Caco-2 (cell line): ENCODE results near the gene GPRIN1. TPM values are rescaled to one million over a fixed set of nuclear protein-coding genes. Genes with fewer than 3 reads are reported as not detected.

Source experiments
- BruUV-seq: library from RNA; stranded (reverse); fragments of 400-500 nt; replicated peaks from 2 replicates; lab custom pipeline; 2021; lab: Mats Ljungman, UMichigan
- CTCF ChIA-PET: fragments of 300-600 bp; sonication (Branson Sonifier 250); formaldehyde crosslinking; loops from one replicate; lab custom pipeline; 2022; ENCODE audit warnings: antibody characterized with exemption; lab: Charles Lee
- POLR2A ChIA-PET: fragments of 300-600 bp; sonication (Branson Sonifier 250); formaldehyde crosslinking; loops from one replicate; lab custom pipeline; 2022; ENCODE audit warnings: antibody characterized with exemption; lab: Charles Lee
- DNase-seq, 2 experiments: peaks; one replicate each; pipeline versions ENCODE4 v3.0.0 to v3.0.0-alpha.2; 2020 to 2022
- H3K27me3 ChIP-seq: replicated peaks from 2 replicates; pipeline ENCODE4 v1.6.0; 2011; ENCODE audit warnings: low read length; ENCODE audit not compliant: control insufficient read depth, insufficient read depth
- H3K36me3 ChIP-seq: 2 replicates; pipeline ENCODE4 v1.5.1; 2011; ENCODE audit warnings: low read length; ENCODE audit not compliant: control insufficient read depth, insufficient read depth
- H3K4me1 ChIP-seq: fragments of 250-450 bp; sonication (Bioruptor Pico); 2 replicates; pipeline ENCODE4 v1.5.1; 2020; ENCODE audit warnings: mild to moderate bottlenecking
- H3K4me3 ChIP-seq: 2 replicates; pipeline ENCODE4 v1.5.1; 2011; ENCODE audit warnings: low read depth, mild to moderate bottlenecking, control low read depth, low read length
- H3K9me3 ChIP-seq: fragments of 250-450 bp; sonication (Bioruptor Pico); 2 replicates; pipeline ENCODE4 v1.5.1; 2020; ENCODE audit warnings: mild to moderate bottlenecking, moderate library complexity
- H3K27ac Mint-ChIP-seq: one replicate; pipeline ENCODE4 v1.8.0; 2022; ENCODE audit warnings: mixed read lengths; ENCODE audit not compliant: unreplicated experiment
- H3K27me3 Mint-ChIP-seq: one replicate; pipeline ENCODE4 v1.8.0; 2022; ENCODE audit warnings: mixed read lengths; ENCODE audit not compliant: insufficient read depth, unreplicated experiment
- H3K36me3 Mint-ChIP-seq: one replicate; pipeline ENCODE4 v1.8.0; 2022; ENCODE audit warnings: mild to moderate bottlenecking, mixed read lengths; ENCODE audit not compliant: insufficient read depth, unreplicated experiment
- H3K4me1 Mint-ChIP-seq: one replicate; pipeline ENCODE4 v1.8.0; 2022; ENCODE audit warnings: low read depth, mixed read lengths; ENCODE audit not compliant: unreplicated experiment
- H3K4me3 Mint-ChIP-seq: one replicate; pipeline ENCODE4 v1.8.0; 2022; ENCODE audit warnings: mild to moderate bottlenecking, moderate library complexity, mixed read lengths; ENCODE audit not compliant: unreplicated experiment
- H3K9me3 Mint-ChIP-seq: one replicate; pipeline ENCODE4 v1.8.0; 2022; ENCODE audit warnings: mixed read lengths; ENCODE audit not compliant: unreplicated experiment
- intact Hi-C: fragments of 100-400 bp; cut with micrococcal nuclease; formaldehyde crosslinking; loops from one replicate; pipeline ENCODE4 v1.10.0; 2022; ENCODE audit not compliant: unreplicated experiment
- total RNA-seq: library from RNA; stranded (reverse); gene quantifications from 2 replicates; pipeline ENCODE4 v1.2.3, GENCODE V29; 2022
- TF ChIP-seq, protein P1 (sequence below), 2 experiments: fragments of 200-600 bp in 1 of 2; IDR thresholded peaks; 1 replicate in 1 of 2; 2 replicates in 1 of 2; pipeline versions ENCODE4 v1.5.1 to v1.8.0; 2011 to 2022; ENCODE audit warnings: antibody characterized with exemption in 1 of 2, control low read depth in 1 of 2, inconsistent platforms in 1 of 2, low read depth in 1 of 2, low read length in 1 of 2, mild to moderate bottlenecking in 1 of 2, moderate library complexity in 1 of 2; ENCODE audit not compliant: insufficient read depth in 1 of 2, severe bottlenecking in 1 of 2, unreplicated experiment in 1 of 2

Gene GPRIN1
- total RNA-seq, 1 experiment from 2014 or later, result 3.9 TPM

DNA sequence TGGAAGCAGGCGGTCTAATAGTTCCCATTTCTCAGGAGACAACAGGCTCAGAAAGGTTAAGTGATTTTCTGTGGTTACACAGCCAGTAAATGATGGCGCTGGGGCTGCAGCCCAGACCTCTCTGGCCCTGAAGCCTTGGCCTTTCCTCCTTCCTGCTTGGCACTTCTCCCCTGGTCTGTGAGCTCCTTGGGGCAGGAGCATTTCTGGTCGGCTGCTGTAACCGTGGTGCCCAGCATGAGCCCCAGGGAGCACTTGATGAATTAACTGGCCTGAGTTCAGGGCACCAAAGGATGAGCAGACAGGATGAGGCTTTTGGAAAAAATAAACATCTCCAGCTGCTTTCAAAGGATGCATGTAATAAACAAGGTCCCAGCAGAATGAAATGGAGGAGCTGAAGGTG lies 30.6 kb downstream of the GPRIN1 start:
- BruUV-seq, result no TSS peak
- H3K27me3 Mint-ChIP-seq, result peaks cover 6% of the 10 kb centered on the region

DNA sequence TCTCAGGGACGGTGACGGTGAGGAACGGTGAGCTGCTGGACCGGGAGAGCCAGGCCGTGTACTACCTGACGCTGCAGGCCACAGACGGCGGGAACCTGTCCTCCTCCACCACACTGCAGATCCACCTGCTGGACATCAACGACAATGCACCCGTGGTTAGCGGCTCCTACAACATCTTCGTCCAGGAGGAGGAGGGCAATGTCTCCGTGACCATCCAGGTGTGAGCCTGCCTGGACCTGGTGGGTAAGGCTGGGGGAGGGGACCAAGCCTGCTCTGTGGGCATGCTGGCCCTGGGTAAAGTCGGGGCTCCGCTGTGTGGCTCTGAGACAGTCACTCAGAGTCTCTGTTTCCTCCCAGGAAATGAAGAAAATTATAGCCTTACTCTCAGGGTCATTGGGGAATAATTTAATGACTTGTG lies 31.6 kb downstream of the GPRIN1 start:
- intact Hi-C loops, result loop anchor here (1.0 to 2.0 kb wide), 3 partner anchors 34 to 162 kb away; partner anchors contain the start of genes CLTB and TSPAN17
- Histone ChIP-seq H3K4me3 (no peak overlapping the region), H3K4me1 (no peaks in the 10 kb centered on the region), H3K9me3 (no peaks in the 10 kb centered on the region), H3K36me3 (no peaks in the 10 kb centered on the region), H3K27me3 (no peaks in the 10 kb centered on the region)
- peaks cover 6% of the 10 kb centered on the region for H3K4me1 Mint-ChIP-seq
- POLR2A ChIA-PET, result interaction anchor here (0.7 kb wide), 1 partner anchor 41 kb away, joined by 4 read pairs; no protein-coding TSS in a partner anchor
- H3K27ac Mint-ChIP-seq, result peak overlapping the region; percentile 50
- peak; percentile 87 to 89 for DNase-seq
- no peaks in the 10 kb centered on the region for H3K9me3 Mint-ChIP-seq
- BruUV-seq, result no TSS peak
- TF ChIP-seq, protein P1, sequence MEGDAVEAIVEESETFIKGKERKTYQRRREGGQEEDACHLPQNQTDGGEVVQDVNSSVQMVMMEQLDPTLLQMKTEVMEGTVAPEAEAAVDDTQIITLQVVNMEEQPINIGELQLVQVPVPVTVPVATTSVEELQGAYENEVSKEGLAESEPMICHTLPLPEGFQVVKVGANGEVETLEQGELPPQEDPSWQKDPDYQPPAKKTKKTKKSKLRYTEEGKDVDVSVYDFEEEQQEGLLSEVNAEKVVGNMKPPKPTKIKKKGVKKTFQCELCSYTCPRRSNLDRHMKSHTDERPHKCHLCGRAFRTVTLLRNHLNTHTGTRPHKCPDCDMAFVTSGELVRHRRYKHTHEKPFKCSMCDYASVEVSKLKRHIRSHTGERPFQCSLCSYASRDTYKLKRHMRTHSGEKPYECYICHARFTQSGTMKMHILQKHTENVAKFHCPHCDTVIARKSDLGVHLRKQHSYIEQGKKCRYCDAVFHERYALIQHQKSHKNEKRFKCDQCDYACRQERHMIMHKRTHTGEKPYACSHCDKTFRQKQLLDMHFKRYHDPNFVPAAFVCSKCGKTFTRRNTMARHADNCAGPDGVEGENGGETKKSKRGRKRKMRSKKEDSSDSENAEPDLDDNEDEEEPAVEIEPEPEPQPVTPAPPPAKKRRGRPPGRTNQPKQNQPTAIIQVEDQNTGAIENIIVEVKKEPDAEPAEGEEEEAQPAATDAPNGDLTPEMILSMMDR (IDR thresholded peaks at IDR 0.05; ENCODE audit: insufficient read depth in 1 of 2, low read depth in 1 of 2, low read length in 1 of 2, severe bottlenecking in 1 of 2, unreplicated experiment in 1 of 2), result peak; percentile 79 to 92
- H3K4me3 Mint-ChIP-seq, result no peak overlapping the region
- H3K27me3 Mint-ChIP-seq, result peaks cover 6% of the 10 kb centered on the region
- CTCF ChIA-PET, result interaction anchor here (0.6 to 1.7 kb wide), 6 partner anchors 8 to 162 kb away, joined by 3 to 8 read pairs (median 4); partner anchors contain the start of genes CLTB, RNF44 and TSPAN17
- H3K36me3 Mint-ChIP-seq, result no peaks in the 10 kb centered on the region

More for the DNA sequence above, 30.6 kb downstream of the GPRIN1 start:
- Mint-ChIP-seq H3K9me3 (no peaks in the 10 kb centered on the region), H3K36me3 (no peaks in the 10 kb centered on the region), H3K4me3 (no peak overlapping the region), H3K4me1 (peaks cover 6% of the 10 kb centered on the region), H3K27ac (no peak overlapping the region)
- Histone ChIP-seq H3K4me1 (no peaks in the 10 kb centered on the region), H3K27me3 (no peaks in the 10 kb centered on the region), H3K9me3 (peaks cover 2% of the 10 kb centered on the region; the same call in 1 of the 2 replicates), H3K36me3 (no peaks in the 10 kb centered on the region), H3K4me3 (no peak overlapping the region)
- POLR2A ChIA-PET, result no interaction called here
- intact Hi-C loops, result loop anchor here (2.0 kb wide), 2 partner anchors 67 to 163 kb away; partner anchors contain the start of genes CLTB and TSPAN17
- TF ChIP-seq, protein P1 (IDR thresholded peaks at IDR 0.05; ENCODE audit: insufficient read depth in 1 of 2, low read depth in 1 of 2, low read length in 1 of 2, severe bottlenecking in 1 of 2, unreplicated experiment in 1 of 2), result no peak
- DNase-seq, result no peak
- CTCF ChIA-PET, result interaction anchor here (0.6 to 1.7 kb wide), 4 partner anchors 9 to 164 kb away, joined by 3 to 8 read pairs (median 4); partner anchors contain the start of gene TSPAN17

DNA sequence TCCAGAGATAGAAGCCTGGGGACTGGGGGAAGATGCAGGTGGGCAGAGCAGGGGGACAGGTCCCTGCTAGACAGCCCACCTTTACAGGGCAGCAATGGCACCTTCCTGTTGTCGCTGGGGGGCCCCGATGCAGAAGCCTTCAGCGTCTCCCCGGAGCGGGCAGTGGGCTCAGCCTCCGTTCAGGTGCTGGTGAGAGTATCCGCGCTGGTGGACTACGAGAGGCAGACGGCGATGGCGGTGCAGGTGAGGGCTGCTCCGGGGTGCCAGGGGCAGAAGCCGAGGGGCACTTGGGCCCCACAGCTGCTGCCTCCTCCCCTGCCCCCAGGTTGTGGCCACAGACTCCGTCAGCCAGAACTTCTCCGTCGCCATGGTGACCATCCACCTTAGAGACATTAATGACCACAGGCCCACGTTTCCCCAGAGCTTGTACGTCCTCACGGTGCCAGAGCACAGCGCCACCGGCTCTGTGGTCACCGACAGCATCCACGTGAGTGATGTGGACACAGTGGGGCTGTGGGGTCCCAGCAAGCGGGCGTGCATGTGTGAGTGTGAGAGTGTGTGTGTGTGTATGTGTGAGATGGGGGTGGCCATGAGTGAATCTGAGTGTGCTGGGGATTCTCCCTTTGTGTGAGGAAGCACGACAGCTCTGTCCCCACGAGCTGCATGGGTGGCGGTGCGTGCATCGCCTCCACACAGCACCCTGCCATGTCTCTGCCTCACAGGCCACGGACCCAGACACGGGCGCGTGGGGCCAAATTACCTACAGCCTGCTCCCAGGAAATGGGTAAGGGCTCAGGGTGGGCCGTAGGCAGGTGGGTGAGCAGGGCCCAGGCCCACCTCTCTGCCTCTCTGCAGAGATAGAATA lies 32.4 kb downstream of the GPRIN1 start:
- ChIA-PET POLR2A (no interaction called here), CTCF (interaction anchor here (0.6 to 1.7 kb wide), 4 partner anchors 33 to 131 kb away, joined by 3 to 8 read pairs (median 4); partner anchors contain the start of genes RNF44 and TSPAN17)
- Mint-ChIP-seq H3K27me3 (peaks cover 6% of the 10 kb centered on the region), H3K4me1 (peaks cover 6% of the 10 kb centered on the region), H3K27ac (peak overlapping the region; percentile 50), H3K9me3 (no peaks in the 10 kb centered on the region), H3K4me3 (no peak overlapping the region), H3K36me3 (no peaks in the 10 kb centered on the region)
- Histone ChIP-seq H3K27me3 (no peaks in the 10 kb centered on the region), H3K4me3 (no peak overlapping the region), H3K36me3 (no peaks in the 10 kb centered on the region), H3K4me1 (no peaks in the 10 kb centered on the region), H3K9me3 (no peaks in the 10 kb centered on the region)
- no peak for DNase-seq
- TF ChIP-seq, protein P1 (IDR thresholded peaks at IDR 0.05; ENCODE audit: insufficient read depth in 1 of 2, low read depth in 1 of 2, low read length in 1 of 2, severe bottlenecking in 1 of 2, unreplicated experiment in 1 of 2), result no peak
- intact Hi-C loops, result loop anchor here (1.0 to 2.0 kb wide), 3 partner anchors 33 to 161 kb away; partner anchors contain the start of genes CLTB and TSPAN17
- no TSS peak for BruUV-seq
